ENCODE results near the gene IP6K2. TPM values are rescaled to one million over a fixed set of nuclear protein-coding genes. Genes with fewer than 3 reads are reported as not detected.

The IP6K2 gene
- total and polyA plus RNA-seq, 2 of the 8 experiments (the other 6 are each of a cell fraction or from before 2014, with no cell fraction given), result 95.8 to 144 TPM

DNA sequence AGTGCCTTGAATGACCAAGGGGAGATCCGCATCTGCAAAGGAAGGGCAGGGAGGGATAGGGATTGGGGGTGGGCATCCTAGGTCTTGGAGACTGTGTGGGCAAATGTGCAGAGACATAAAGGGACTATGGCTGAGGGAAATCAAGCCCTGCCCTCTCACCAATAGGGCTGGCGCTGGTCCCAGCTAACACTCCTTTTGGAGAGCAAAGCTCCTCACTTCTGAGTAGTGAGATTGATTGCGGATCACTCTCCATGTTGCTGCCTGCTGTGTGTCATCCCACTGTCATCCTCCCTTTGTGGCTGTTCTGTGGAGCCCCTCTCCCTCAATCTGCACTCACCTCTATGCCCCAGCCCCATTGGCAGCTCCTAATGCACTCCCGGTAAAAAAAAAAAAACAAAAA lies 52.1 kb downstream of the IP6K2 start:
- Histone ChIP-seq H4K91ac (replicated peaks; ENCODE audit: insufficient read length, low read length) (no peak overlapping the region), H3K9ac (replicated peaks in 1 of 4; ENCODE audit: extremely low read depth in 1 of 4, low read depth in 3 of 4, low read length in 3 of 4) (no peak overlapping the region), H3K23me2 (ENCODE audit: low read depth, low read length) (peaks cover 12% of the 10 kb centered on the region; the same call in 1 of the 2 replicates), H2BK20ac (ENCODE audit: low read length) (no peak overlapping the region), H2BK15ac (ENCODE audit: low read length) (peak overlapping the region; percentile 72; the same call in 1 of the 2 replicates), H2AK5ac (ENCODE audit: low read depth, low read length) (peak overlapping the region; percentile 86; the same call in 1 of the 2 replicates), H4K8ac (ENCODE audit: extremely low read depth, insufficient read depth, low read length) (no peak overlapping the region), H3K79me1 (ENCODE audit: low read depth, low read length) (peaks cover 2% of the 10 kb centered on the region; the same call in 1 of the 2 replicates), H2BK5ac (ENCODE audit: low read depth, low read length) (0 out of 2 replicates have a peak overlapping the region, but pooled peaks have one; percentile 52), H3K36me3 (ENCODE audit: control insufficient read depth in 2 of 4, insufficient read depth in 4 of 4, low read length in 3 of 4) (peaks cover 0 to 12% (median 1%) of the 10 kb centered on the region in 4 experiments; a peak in 4 of 8 replicates), H3K56ac (replicated peaks; ENCODE audit: insufficient read length, low read depth, low read length) (no peak overlapping the region), H3K4me2 (ENCODE audit: insufficient read depth in 1 of 2, low read depth in 2 of 2, low read length in 2 of 2) (peak overlapping the region in 1 of 2 experiments; percentile 77; a peak in 1 of 4 replicates), H3K9me3 (ENCODE audit: insufficient read depth in 2 of 2, low read depth in 1 of 2, low read length in 1 of 2) (no peaks in the 10 kb centered on the region), H4K5ac (ENCODE audit: insufficient read length, low read depth, low read length) (no peak overlapping the region), H2BK120ac (replicated peaks; ENCODE audit: low read depth, low read length) (no peak overlapping the region), H2AFZ (ENCODE audit: low read length) (no peak overlapping the region), H3K4ac (replicated peaks; ENCODE audit: insufficient read length, low read depth, low read length) (no peak overlapping the region), H3K79me2 (ENCODE audit: control insufficient read depth in 1 of 2, insufficient read depth in 2 of 2, low read length in 2 of 2) (no peaks in the 10 kb centered on the region), H3K14ac (ENCODE audit: insufficient read length) (no peak overlapping the region), H4K20me1 (replicated peaks in 1 of 2; ENCODE audit: control insufficient read depth in 1 of 2, insufficient read depth in 2 of 2, low read length in 2 of 2) (peaks cover 5 to 12% of the 10 kb centered on the region in 2 experiments), H2BK12ac (ENCODE audit: low read depth, low read length) (0 out of 2 replicates have a peak overlapping the region, but pooled peaks have one; percentile 50), H3K23ac (ENCODE audit: insufficient read length) (no peak overlapping the region), H3K4me3 (ENCODE audit: extremely low read depth in 1 of 4, insufficient read depth in 2 of 4, low read depth in 3 of 4, low read length in 4 of 4) (no peak overlapping the region), H3K4me1 (replicated peaks in 1 of 4; ENCODE audit: control insufficient read depth in 3 of 4, insufficient read depth in 4 of 4, low read length in 3 of 4) (peaks cover 0 to 11% (median 7%) of the 10 kb centered on the region in 4 experiments; a peak in 5 of 7 replicates), H3K27ac (ENCODE audit: low read depth, low read length) (no peak overlapping the region), H3K27me3 (replicated peaks in 1 of 4; ENCODE audit: control insufficient read depth in 3 of 4, extremely low read depth in 1 of 4, insufficient read depth in 3 of 4, low read length in 3 of 4) (0 out of 7 replicates have a peak, but pooled peaks cover 0 to 4% (median 0%) of the 10 kb centered on the region in 4 experiments), H3K18ac (ENCODE audit: extremely low read depth, low read length) (no peak overlapping the region)
- FAIRE-seq, result no peak
- TF ChIP-seq POLR2AphosphoS5 (IDR thresholded peaks at IDR 0.05; ENCODE audit: low read depth, low read length) (peak; percentile 33; the same call in 1 of the 2 replicates), CREB1 (IDR thresholded peaks at IDR 0.05) (no peak), KDM4A (IDR thresholded peaks at IDR 0.05; ENCODE audit: low read depth, low read length, severe bottlenecking) (no peak), POLR2A (IDR thresholded peaks at IDR 0.05; ENCODE audit: control extremely low read depth in 1 of 2, low read depth in 2 of 2, low read length in 2 of 2) (peak in 1 of 2 experiments; percentile 53; a peak in 2 of 3 replicates)
- DNase-seq (ENCODE audit: low read depth in 1 of 2, low spot score in 2 of 2), result no peak
- 92% methylated on average over 4 of the region's 4 CpGs; no CpG with 5 or more reads in 1 of the 2 experiments for WGBS, 2 experiments (ENCODE audit: extremely low coverage in 1 of 2, insufficient coverage in 1 of 2, insufficient read length in 1 of 2, insufficient replicate concordance in 2 of 2, low coverage in 1 of 2, low lambda C conversion rate in 2 of 2, missing lambda C conversion rate in 1 of 2)
- POLR2A ChIA-PET (ENCODE audit: partially characterized antibody), result interaction anchor here (1.5 to 11.1 kb wide), 8 partner anchors 13 to 75 kb away, joined by 3 to 175 read pairs (median 42); partner anchors contain the start of genes NCKIPSD and SLC26A6
- CTCF ChIA-PET (ENCODE audit: partially characterized antibody), result interaction anchor here (0.9 to 5.2 kb wide), 12 partner anchors 10 to 357 kb away, joined by 3 to 27 read pairs (median 3); partner anchors contain the start of genes NCKIPSD, NDUFAF3, PRKAR2A and SLC26A6
